Measurements from ENCODE around the gene RGCC. TPM values are rescaled to one million over a fixed set of nuclear protein-coding genes. Genes with fewer than 3 reads are reported as not detected.

The RGCC gene
- total and polyA plus RNA-seq, 2 donors (not counting 3 experiments of a cell fraction or from before 2014, with no cell fraction given), result 112 to 138 TPM

DNA sequence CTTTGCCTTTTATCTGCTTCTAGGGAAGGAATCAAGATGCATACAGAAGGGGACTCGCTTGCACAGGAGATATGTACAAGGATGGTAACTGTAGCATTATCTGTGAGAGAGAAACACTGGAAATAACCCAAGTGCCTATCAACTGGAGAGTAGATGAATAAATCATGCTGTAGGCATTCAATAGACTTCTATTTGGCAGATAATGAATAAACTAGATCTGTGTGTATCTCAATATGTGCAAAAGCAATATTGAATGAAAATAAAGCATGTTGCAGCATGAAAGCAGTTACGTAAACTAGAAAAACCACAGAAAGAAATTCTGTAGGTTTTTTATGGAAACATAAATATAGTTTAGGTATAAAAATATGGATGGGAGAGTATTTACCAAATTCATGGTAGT is 38.6 kb upstream of the RGCC start:
- Histone ChIP-seq H3K4me2 (ENCODE audit: insufficient read depth, low read length) (no peak overlapping the region), H3K36me3 (ENCODE audit: control insufficient read depth in 2 of 2, extremely low read depth in 1 of 2, insufficient read depth in 2 of 2, low read length in 2 of 2) (no peaks in the 10 kb centered on the region), H3K4me3 (replicated peaks in 1 of 3; ENCODE audit: insufficient read depth in 1 of 3, low read depth in 1 of 3, low read length in 3 of 3) (no peak overlapping the region), H3K4me1 (ENCODE audit: control insufficient read depth, extremely low read depth, insufficient read depth, low read length) (no peaks in the 10 kb centered on the region), H4K20me1 (replicated peaks; ENCODE audit: control insufficient read depth, extremely low read depth, insufficient read depth, low read length) (no peaks in the 10 kb centered on the region), H2AFZ (ENCODE audit: low read depth, low read length) (no peak overlapping the region), H3K9me3 (replicated peaks; ENCODE audit: control insufficient read depth, insufficient read depth, low read length) (no peaks in the 10 kb centered on the region), H3K27ac (ENCODE audit: insufficient read depth, low read depth, low read length) (no peak overlapping the region), H3K27me3 (ENCODE audit: control insufficient read depth in 2 of 2, insufficient read depth in 2 of 2, low read length in 2 of 2) (peaks cover 0 to 2% of the 10 kb centered on the region in 2 experiments), H3K9ac (replicated peaks; ENCODE audit: extremely low read depth, insufficient read depth, low read length) (no peak overlapping the region), H3K79me2 (ENCODE audit: control insufficient read depth, insufficient read depth, low read length) (no peaks in the 10 kb centered on the region), H3K9me1 (replicated peaks; ENCODE audit: control insufficient read depth, extremely low read depth, insufficient read depth, low read length) (no peaks in the 10 kb centered on the region)
- POLR2A ChIA-PET, result no interaction called here
- BruUV-seq (replicated peaks), result no TSS peak
- no peak for FAIRE-seq
- CTCF ChIA-PET, result interaction anchor here (1.4 kb wide), 1 partner anchor 234 kb away, joined by 3 read pairs; no protein-coding TSS in a partner anchor
- TF ChIP-seq POLR2AphosphoS5 (IDR thresholded peaks at IDR 0.05; ENCODE audit: insufficient read depth, low read depth, low read length) (no peak), MAX (IDR thresholded peaks at IDR 0.05; ENCODE audit: insufficient read depth, insufficient read length) (no peak), FOS (IDR thresholded peaks at IDR 0.05; ENCODE audit: borderline replicate concordance, insufficient read depth, low read length) (no peak), MYC (IDR thresholded peaks at IDR 0.05; ENCODE audit: low read depth, low read length) (no peak), POLR2A (IDR thresholded peaks at IDR 0.05; ENCODE audit: low read depth, low read length) (no peak), CTCF (IDR thresholded peaks at IDR 0.05; ENCODE audit: extremely low read depth in 1 of 2, insufficient read depth in 1 of 2, low read depth in 1 of 2, low read length in 2 of 2) (no peak), EZH2 (IDR thresholded peaks at IDR 0.05; ENCODE audit: borderline replicate concordance, low read depth, low read length, severe bottlenecking) (no peak), JUN (IDR thresholded peaks at IDR 0.05; ENCODE audit: borderline replicate concordance, insufficient read depth, insufficient read length, low read depth) (no peak), GATA2 (IDR thresholded peaks at IDR 0.05; ENCODE audit: insufficient read depth, insufficient read length, low read depth, low read length) (no peak)
- DNase-seq (ENCODE audit: low read depth, low spot score), result no peak
- dilution Hi-C loops (cut with MboI; ENCODE audit: extremely low pct_ligation_motif_present, low sequenced_read_pairs) (no loop called here), intact Hi-C loops (cut with micrococcal nuclease) (no loop called here)
